Panc1 (cell line): ENCODE measurements around the gene TRRAP.

ENCODE experiments used
- POLR2AphosphoS5 ChIP-seq: IDR thresholded peaks from 2 replicates; pipeline ENCODE4 v1.6.1; 2012; ENCODE audit warnings: mild to moderate bottlenecking, low read depth, low read length, moderate library complexity
- REST ChIP-seq, 2 experiments: IDR thresholded peaks; 2 replicates each; pipeline ENCODE4 v1.6.1; 2011 to 2012; ENCODE audit warnings: low read depth in 2 of 2, control low read depth in 1 of 2, low read length in 1 of 2, mild to moderate bottlenecking in 1 of 2, moderate library complexity in 1 of 2; ENCODE audit not compliant: insufficient read depth in 1 of 2
- TF ChIP-seq, protein P1 (sequence below): fragments of 450-650 bp; IDR thresholded peaks from 2 replicates; pipeline ENCODE4 v1.5.1; 2017; ENCODE audit warnings: mild to moderate bottlenecking

DNA sequence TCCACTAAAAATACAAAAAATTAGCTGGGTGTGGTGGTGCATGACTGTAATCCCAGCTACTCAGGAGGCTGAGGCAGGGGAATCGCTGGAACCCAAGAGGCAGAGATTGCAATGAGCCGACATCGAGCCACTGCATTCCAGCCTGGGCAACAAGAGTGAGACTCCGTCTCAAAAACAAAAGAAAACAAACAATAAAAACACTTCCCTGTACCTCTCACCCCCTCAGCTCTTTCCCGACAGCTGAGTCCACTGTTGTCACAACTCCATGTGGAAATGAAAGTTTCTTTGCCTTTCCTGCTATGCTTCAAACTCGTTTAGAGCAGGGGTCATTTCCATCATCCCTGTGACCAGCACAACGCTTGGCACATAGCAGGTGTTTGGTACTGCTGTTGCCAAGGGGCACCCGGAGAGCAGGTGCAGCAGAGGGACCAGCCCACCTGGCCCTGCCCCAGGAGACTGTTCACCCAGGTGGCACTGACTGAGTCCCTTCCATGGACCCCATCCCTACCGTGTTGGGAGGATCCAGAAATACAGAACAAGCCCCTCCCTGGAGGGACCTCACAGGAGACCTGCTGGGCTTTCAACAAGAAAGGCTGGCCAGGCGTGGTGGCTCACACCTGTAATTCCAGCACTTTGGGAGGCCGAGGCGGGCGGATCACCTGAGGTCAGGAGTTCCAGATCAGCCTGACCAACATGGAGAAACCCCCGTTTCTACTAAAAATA is 13.4 kb upstream of the TRRAP start:
- TF ChIP-seq REST (IDR thresholded peaks at IDR 0.05; ENCODE audit: insufficient read depth in 1 of 2, low read depth in 2 of 2, low read length in 1 of 2) (no peak), POLR2AphosphoS5 (no peak)
- TF ChIP-seq, protein P1, sequence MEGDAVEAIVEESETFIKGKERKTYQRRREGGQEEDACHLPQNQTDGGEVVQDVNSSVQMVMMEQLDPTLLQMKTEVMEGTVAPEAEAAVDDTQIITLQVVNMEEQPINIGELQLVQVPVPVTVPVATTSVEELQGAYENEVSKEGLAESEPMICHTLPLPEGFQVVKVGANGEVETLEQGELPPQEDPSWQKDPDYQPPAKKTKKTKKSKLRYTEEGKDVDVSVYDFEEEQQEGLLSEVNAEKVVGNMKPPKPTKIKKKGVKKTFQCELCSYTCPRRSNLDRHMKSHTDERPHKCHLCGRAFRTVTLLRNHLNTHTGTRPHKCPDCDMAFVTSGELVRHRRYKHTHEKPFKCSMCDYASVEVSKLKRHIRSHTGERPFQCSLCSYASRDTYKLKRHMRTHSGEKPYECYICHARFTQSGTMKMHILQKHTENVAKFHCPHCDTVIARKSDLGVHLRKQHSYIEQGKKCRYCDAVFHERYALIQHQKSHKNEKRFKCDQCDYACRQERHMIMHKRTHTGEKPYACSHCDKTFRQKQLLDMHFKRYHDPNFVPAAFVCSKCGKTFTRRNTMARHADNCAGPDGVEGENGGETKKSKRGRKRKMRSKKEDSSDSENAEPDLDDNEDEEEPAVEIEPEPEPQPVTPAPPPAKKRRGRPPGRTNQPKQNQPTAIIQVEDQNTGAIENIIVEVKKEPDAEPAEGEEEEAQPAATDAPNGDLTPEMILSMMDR, result no peak
